Keratinocyte (primary cell): ENCODE data around the gene SRPX. TPM values are rescaled to one million over a fixed set of nuclear protein-coding genes. Genes with fewer than 3 reads are reported as not detected.

ENCODE experiments used
- DNase-seq: peaks from one replicate; pipeline ENCODE4 v3.0.0-alpha.2; 2011; ENCODE audit warnings: low read depth, missing footprints, low spot score
- FAIRE-seq: peaks from 2 replicates; lab custom pipeline; 2011; peaks lifted over from hg19 to GRCh38; lab: Jason Lieb, UNC
- H2AFZ ChIP-seq: 2 replicates; pipeline ENCODE4 v1.6.0; 2012; ENCODE audit warnings: low read length, control low read depth, inconsistent platforms; ENCODE audit not compliant: control insufficient read depth
- H3K27ac ChIP-seq: 2 replicates; pipeline ENCODE4 v1.5.1; 2011; ENCODE audit warnings: low read length; ENCODE audit not compliant: control insufficient read depth, insufficient read depth
- H3K27me3 ChIP-seq: 3 replicates; pipeline ENCODE4 v1.6.0; 2011; ENCODE audit warnings: low read length; ENCODE audit not compliant: control insufficient read depth, insufficient read depth; ENCODE audit errors: extremely low read depth
- H3K36me3 ChIP-seq, 2 experiments: 2 replicates in 1 of 2; 3 replicates in 1 of 2; pipeline ENCODE4 v1.5.1; 2011; ENCODE audit warnings: low read length in 2 of 2, mild to moderate bottlenecking in 1 of 2; ENCODE audit not compliant: control insufficient read depth in 2 of 2, insufficient read depth in 2 of 2; ENCODE audit errors: extremely low read depth in 1 of 2
- H3K4me1 ChIP-seq: 3 replicates; pipeline ENCODE4 v1.5.1; 2011; ENCODE audit warnings: low read length; ENCODE audit not compliant: control insufficient read depth, insufficient read depth; ENCODE audit errors: extremely low read depth
- H3K4me2 ChIP-seq: 3 replicates; pipeline ENCODE4 v1.6.0; 2011; ENCODE audit warnings: low read depth, low read length; ENCODE audit not compliant: control insufficient read depth, insufficient read depth; ENCODE audit errors: extremely low read depth
- H3K4me3 ChIP-seq, 3 experiments: fragments of 200-600 bp in 1 of 3; sonication (generic) in 1 of 3; 2 replicates in 2 of 3; 3 replicates in 1 of 3; pipeline ENCODE4 v1.5.1; 2011 to 2016; ENCODE audit warnings: low read length in 3 of 3, mild to moderate bottlenecking in 3 of 3, control low read depth in 2 of 3, inconsistent platforms in 1 of 3, low read depth in 1 of 3, mixed read lengths in 1 of 3, mixed run types in 1 of 3, moderate library complexity in 1 of 3; ENCODE audit not compliant: control insufficient read depth in 2 of 3, insufficient read depth in 2 of 3; ENCODE audit errors: extremely low read depth in 1 of 3
- H3K79me2 ChIP-seq: 2 replicates; pipeline ENCODE4 v1.6.0; 2012; ENCODE audit warnings: low read length; ENCODE audit not compliant: control insufficient read depth, insufficient read depth
- H3K9ac ChIP-seq: 3 replicates; pipeline ENCODE4 v1.6.0; 2011; ENCODE audit warnings: low read length; ENCODE audit not compliant: control insufficient read depth, insufficient read depth; ENCODE audit errors: extremely low read depth
- H3K9me1 ChIP-seq: 3 replicates; pipeline ENCODE4 v1.6.0; 2011; ENCODE audit warnings: low read length; ENCODE audit not compliant: control insufficient read depth, insufficient read depth; ENCODE audit errors: extremely low read depth
- H3K9me3 ChIP-seq: 2 replicates; pipeline ENCODE4 v1.5.1; 2012; ENCODE audit warnings: low read depth, low read length; ENCODE audit not compliant: control insufficient read depth
- H4K20me1 ChIP-seq: 3 replicates; pipeline ENCODE4 v1.6.0; 2011; ENCODE audit warnings: low read length; ENCODE audit not compliant: control insufficient read depth, insufficient read depth; ENCODE audit errors: extremely low read depth
- CTCF ChIP-seq, 3 experiments: IDR thresholded peaks in 1 of 3; conservative IDR thresholded peaks in 1 of 3; optimal IDR thresholded peaks in 1 of 3; 2 replicates in 2 of 3; 3 replicates in 1 of 3; pipeline versions ENCODE3 to v1.5.1; 2011; ENCODE audit warnings: low read length in 3 of 3, mild to moderate bottlenecking in 3 of 3, moderate library complexity in 2 of 3, control low read depth in 1 of 3, inconsistent platforms in 1 of 3; ENCODE audit not compliant: insufficient read depth in 2 of 3; ENCODE audit errors: extremely low read depth in 1 of 3
- EZH2 ChIP-seq: IDR thresholded peaks from one replicate; pipeline ENCODE4 v1.6.1; 2012; ENCODE audit warnings: inconsistent platforms, mild to moderate bottlenecking, low read length, moderate library complexity
- dilution Hi-C: fragments of 300-500 bp; cut with MboI; formaldehyde crosslinking; loops from one replicate; pipeline ENCODE4 v1.7.0; 2020; ENCODE audit warnings: low sequenced_read_pairs; ENCODE audit not compliant: extremely low pct_ligation_motif_present
- polyA plus RNA-seq, 5 experiments: library from polyadenylated mRNA; depleted of rRNA in 3 of 5; stranded (reverse) in 3 of 5; stranded (forward) in 1 of 5; unstranded in 1 of 5; fragments of >200 nt; gene quantifications; 1 replicate in 1 of 5; 2 replicates in 3 of 5; 3 replicates in 1 of 5; pipeline versions ENCODE4 v1.2.1 to v1.2.3, GENCODE V29; 2011 to 2012; ENCODE audit warnings: missing spikeins in 2 of 5, low read depth in 1 of 5, low replicate concordance in 1 of 5

SRPX gene
- polyA plus RNA-seq, 1 donor (not counting 4 experiments of a cell fraction or from before 2014, with no cell fraction given) = 53.8 TPM

DNA sequence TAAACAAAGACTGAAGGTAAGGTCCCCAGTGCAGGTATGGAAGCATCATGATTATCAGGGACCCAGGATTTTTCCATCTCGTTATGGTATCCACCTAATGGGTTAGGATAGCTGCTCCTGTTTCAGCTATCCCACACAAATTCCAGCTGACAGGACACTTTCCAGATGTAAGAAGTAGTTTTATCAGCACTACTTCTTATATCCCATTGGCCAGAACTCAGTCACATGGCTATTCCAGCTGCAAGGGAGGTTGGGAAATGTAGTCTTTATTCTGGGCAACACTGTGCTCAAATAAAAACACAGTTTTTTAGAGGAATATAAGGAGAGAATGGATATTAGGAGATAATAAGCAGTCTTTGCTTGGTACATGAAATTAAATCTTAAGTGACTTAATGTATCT is 96.7 kb downstream of the SRPX start:
- no peak overlapping the region for H3K27ac ChIP-seq
- no peaks in the 10 kb centered on the region for H4K20me1 ChIP-seq
- no peaks in the 10 kb centered on the region for H3K9me3 ChIP-seq
- H3K4me2 ChIP-seq = no peak overlapping the region
- FAIRE-seq (no peak), DNase-seq (no peak)
- H3K9me1 ChIP-seq = no peaks in the 10 kb centered on the region
- H3K36me3 ChIP-seq = no peaks in the 10 kb centered on the region
- no peaks in the 10 kb centered on the region for H3K27me3 ChIP-seq
- H3K4me3 ChIP-seq = no peak overlapping the region
- H2AFZ ChIP-seq = no peak overlapping the region
- dilution Hi-C loops = no loop called here
- H3K9ac ChIP-seq = no peak overlapping the region
- H3K4me1 ChIP-seq = no peaks in the 10 kb centered on the region
- H3K79me2 ChIP-seq = no peaks in the 10 kb centered on the region
- TF ChIP-seq EZH2 (no peak), CTCF (optimal IDR thresholded peaks at IDR 0.05 in 1 of 3, IDR thresholded peaks at IDR 0.05 in 1 of 3, conservative IDR thresholded peaks at IDR 0.05 in 1 of 3; ENCODE audit: extremely low read depth in 1 of 3, insufficient read depth in 2 of 3, low read length in 3 of 3) (no peak)

DNA sequence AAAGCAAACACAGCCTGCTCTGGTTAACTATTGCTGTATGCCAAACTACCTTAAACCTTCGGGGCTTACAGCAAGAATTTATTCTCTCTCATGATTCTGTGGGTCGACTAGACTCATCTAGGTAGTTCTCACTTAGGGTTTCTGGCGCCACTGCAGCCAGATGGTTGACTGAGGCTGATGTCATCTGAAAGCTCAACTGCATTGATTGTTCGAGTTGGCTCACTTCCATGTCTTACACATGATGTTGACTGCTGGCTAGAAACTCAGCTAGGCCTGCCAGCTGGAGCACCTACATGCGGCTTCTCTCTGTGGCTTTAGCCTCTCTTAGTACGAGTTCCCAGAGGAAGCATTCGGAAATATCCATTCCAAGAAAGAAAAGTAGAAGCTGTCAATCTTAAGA is 103.2 kb downstream of the SRPX start:
- Histone ChIP-seq H3K9me1 (no peaks in the 10 kb centered on the region), H3K4me1 (no peaks in the 10 kb centered on the region), H3K4me2 (no peak overlapping the region), H3K36me3 (no peaks in the 10 kb centered on the region), H3K79me2 (no peaks in the 10 kb centered on the region), H3K27ac (no peak overlapping the region), H3K27me3 (no peaks in the 10 kb centered on the region), H3K4me3 (no peak overlapping the region), H2AFZ (no peak overlapping the region), H3K9me3 (no peaks in the 10 kb centered on the region), H4K20me1 (no peaks in the 10 kb centered on the region), H3K9ac (no peak overlapping the region)
- dilution Hi-C loops = no loop called here
- no peak for FAIRE-seq
- DNase-seq = no peak
- no peak for TF ChIP-seq EZH2
- TF ChIP-seq CTCF (optimal IDR thresholded peaks at IDR 0.05 in 1 of 3, IDR thresholded peaks at IDR 0.05 in 1 of 3, conservative IDR thresholded peaks at IDR 0.05 in 1 of 3; ENCODE audit: extremely low read depth in 1 of 3, insufficient read depth in 2 of 3, low read length in 3 of 3) = no peak
